GM19468 (cell line): ENCODE measurements around the gene FNDC3B.

ENCODE experiments used
- ATAC-seq: cut with Tn5 transposase; IDR thresholded peaks from one replicate; pipeline ENCODE4 v1.9.1; 2021; ENCODE audit warnings: mild to moderate bottlenecking, moderate library complexity, moderate number of reproducible peaks; ENCODE audit not compliant: unreplicated experiment; ENCODE audit errors: extremely low read depth

The FNDC3B gene

DNA sequence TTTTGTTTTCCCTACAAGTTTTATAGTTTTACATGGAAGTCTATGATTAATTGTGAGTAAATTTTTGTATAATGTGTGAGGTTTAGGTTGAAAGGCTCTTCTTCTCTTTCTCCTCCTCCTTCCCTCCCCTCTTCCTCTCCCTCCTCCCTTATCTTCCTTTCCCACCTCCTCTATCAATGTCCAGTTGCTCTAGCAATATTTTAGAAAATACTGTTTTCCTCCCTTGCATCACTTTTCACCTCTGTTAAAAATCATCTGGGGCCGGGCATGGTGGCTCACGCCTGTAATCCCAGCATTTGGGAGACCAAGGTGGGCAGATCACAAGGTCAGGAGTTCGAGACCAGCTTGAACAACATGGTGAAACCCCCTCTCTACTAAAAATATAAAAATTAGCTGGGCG is 119.4 kb downstream of the FNDC3B start:
- no peak for ATAC-seq

- no peak for ATAC-seq
Observed at GRCh38 chr3:172159376-172159775, 120.0 kb downstream of the FNDC3B start.

DNA sequence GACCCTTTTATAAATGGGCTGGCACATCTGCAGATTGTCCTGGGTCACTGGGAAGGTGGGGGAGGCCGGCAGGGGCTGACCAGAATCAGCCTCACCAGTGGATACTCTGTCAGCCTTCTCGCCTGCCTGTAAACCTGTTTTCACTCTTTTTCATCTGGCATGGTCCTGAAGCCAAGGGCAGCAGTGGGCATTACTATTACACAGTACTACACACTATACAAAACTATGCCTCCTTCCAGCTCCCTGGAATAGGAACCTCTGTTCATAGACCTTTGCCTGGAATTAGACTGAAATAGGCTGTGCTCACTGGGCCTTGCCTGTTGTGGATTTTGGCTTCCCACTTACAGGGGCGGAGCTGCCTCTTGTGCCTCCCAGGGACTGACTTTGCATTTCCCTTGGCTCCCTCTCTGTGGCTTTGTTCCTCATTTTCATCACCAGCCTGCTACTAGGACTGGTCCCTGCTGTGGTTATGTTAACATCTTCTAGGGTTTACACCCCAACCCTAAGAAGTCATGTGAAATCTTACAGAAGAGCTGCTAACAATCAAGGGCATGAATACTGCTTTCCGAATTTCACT is 120.7 kb downstream of the FNDC3B start:
- ATAC-seq = no peak

- ATAC-seq = no peak
Observed at GRCh38 chr3:172161133-172161789, 121.9 kb downstream of the FNDC3B start.

- no peak for ATAC-seq
Observed at GRCh38 chr3:172161959-172162358, 122.6 kb downstream of the FNDC3B start.

DNA sequence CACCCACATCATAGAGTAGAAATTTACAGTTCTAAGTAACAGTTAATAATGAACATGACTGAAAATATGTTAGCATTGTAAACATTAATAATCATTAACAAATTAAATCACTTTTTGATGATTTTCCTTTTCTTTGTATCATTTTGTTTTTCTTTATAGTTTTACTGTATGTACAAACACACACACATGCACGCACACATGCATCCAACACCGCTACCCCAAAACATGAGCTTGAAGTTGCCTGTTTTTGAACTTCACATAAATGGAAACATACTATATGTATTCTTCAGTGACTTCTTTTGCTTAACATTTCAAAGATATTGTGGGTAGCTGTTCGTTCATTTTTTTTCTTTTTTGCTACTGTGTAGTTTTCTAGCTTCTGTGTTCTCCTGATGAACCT is 123.9 kb downstream of the FNDC3B start:
- ATAC-seq = no peak

- ATAC-seq = no peak
Observed at GRCh38 chr3:172164620-172165362, 125.4 kb downstream of the FNDC3B start.

DNA sequence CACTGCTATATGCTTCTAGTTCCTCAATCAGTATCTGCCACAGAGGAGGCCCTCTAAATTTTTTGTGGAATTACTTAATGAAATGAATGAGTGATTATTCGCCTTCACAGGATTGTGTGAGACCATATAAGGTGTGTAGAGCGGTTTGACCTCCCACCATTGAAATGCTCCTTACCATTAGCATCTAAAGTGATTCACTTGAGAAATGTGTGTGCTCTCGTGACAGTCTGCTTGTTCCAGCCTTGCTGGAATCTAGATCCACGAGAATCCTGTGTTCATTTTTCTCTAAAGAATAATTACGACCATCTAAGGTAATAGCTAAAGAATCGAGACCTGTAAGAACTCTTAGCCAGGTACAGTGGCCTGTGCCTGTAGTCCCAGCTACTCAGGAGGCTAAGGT is 126.9 kb downstream of the FNDC3B start:
- no peak for ATAC-seq

- ATAC-seq = no peak
Observed at GRCh38 chr3:172166890-172167289, 127.5 kb downstream of the FNDC3B start.

- no peak for ATAC-seq
Observed at GRCh38 chr3:172167892-172168648, 128.7 kb downstream of the FNDC3B start.

GRCh38 chr3:172170073-172170709 is 130.8 kb downstream of the FNDC3B start:
- no peak for ATAC-seq

- ATAC-seq = no peak
Observed at GRCh38 chr3:172170841-172171240, 131.5 kb downstream of the FNDC3B start.

DNA sequence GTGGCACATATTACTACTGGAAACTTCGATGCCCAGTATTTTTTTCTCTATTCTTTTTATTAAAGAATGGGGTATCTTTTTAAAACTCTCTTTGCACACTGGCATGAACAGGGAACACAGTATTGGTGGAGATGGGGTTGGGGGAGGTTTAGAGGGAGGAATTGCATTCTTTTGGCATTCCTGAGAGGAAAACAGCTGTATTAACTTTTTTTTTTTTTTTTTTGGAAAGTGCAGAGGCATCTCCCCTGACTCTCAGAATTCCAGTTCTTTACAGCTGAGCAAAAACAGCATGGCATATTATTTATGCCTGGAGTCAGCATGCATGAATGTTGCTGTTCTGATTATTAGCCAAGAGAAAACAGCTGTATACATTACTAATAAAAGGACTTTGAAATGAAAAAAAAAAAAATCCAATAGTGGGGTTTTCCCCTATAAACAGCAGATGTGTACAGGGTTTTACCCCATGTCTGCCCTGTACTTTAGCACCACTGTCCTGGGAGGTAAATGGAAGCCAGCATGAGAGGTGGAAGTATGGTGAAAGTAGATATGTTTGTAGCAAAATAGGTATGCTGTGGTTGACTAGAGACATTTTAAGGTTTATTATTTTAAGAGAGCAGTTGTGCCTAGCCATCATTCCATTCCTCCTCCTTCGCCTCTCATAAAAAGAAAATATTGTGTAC is 132.2 kb downstream of the FNDC3B start:
- no peak for ATAC-seq

DNA sequence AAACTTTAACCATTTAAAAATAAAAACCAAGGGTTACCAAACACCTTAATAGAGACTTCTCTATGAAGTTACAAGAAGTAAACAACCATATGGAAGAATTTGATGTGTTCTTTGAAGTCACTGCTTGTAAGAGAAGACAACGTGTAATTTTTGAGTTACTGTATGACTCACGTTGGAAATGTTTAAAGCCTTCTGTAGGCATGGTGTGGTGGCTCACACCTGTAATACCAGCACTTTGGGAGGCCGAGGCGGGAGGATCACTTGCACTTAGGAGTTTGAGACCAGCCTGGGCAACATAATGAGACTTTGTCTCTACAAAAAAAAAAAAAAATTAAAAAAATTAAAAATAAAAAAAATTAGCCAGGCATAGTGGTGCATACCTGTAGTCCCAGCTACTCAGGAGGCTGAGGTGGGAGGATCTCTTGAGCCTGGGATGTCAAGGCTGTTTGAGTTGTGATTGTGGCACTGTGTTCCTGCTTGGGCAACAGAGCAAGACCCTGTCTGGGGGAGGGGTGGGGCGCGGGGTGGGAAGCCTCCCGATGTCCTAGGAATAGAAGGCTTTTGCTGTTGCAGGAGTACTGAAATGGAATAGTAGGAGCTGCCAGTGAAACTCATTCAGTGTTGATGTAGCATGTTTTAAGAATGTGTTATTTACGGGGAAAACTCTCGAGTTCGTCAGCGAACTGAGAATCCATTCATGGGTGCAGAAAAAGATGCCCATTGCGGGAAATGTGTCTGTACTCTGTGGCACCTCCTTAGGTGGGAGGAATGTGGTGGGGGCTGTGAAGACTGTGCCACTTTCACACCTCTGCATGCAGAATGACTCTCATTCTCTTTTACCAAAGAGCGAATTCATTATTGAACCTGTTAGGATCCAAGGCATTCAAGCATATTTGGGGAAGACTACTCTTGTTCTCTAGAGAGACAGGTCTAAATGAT is 134.2 kb downstream of the FNDC3B start:
- no peak for ATAC-seq

- no peak for ATAC-seq
Observed at GRCh38 chr3:172174513-172175253, 135.3 kb downstream of the FNDC3B start.

- no peak for ATAC-seq
Observed at GRCh38 chr3:172175254-172175599, 135.8 kb downstream of the FNDC3B start.

DNA sequence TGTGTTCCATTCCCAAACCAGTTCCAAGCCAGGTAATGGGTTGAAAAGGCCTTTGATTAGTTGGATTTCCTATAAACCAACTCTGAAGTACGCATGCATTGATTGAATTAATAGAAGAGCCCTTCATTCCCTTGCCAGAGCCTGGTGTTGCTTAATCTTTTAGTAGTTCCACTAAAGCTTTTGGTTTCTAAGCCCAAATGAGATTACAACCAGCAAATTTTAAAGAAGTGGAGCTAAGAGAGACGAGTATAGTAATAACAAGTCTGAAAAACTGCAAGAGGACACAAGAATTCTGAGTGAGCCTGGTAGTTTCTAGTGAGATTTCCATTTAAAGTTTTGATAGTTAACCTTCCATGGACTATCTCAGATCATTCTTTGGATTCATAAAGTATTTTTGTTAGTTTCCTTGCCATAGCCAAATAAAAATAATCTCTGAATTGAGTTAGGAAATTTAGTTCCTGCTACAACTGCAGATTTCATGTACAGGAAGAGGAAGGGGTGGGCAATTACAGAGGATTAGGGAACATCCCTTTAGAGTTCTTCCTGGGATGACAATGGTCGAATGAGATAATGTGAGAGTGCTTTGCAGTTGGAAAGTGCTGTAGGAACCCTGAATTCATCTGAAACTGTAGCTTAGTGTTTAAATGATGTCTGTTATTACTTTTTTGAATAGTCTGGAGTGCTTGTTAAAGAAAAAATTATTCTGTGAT is 136.8 kb downstream of the FNDC3B start:
- ATAC-seq = no peak

DNA sequence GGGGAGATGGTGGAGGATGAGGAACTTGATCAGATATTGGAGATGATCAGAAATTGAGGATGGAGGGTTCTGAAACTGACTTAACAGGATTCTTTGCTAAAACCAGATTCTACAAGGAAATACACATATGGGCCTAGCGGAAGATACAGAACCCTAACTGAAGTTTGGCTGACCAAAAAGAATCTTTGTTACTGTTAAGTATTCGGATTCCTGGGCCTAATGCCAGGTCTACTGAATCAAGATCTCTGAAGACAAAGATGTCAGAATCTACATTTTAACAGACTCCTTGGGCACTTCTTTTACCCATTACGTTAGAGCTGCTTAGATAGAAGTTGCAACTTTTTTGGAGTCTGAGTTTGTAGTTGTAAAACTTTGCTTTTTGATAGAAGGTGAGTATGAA is 137.7 kb downstream of the FNDC3B start:
- no peak for ATAC-seq
